SK-N-SH (cell line): ENCODE results near the gene ATG9A. TPM values are rescaled to one million over a fixed set of nuclear protein-coding genes. Genes with fewer than 3 reads are reported as not detected.

ENCODE experiments used
- CTCF ChIA-PET: fragments of 300-600, 350-600 bp; formaldehyde crosslinking; extraction: SDS; loops from one replicate; lab custom pipeline; 2021; lab: Yijun Ruan, JAX
- POLR2A ChIA-PET: fragments of 350-600 bp; sonication (Branson Sonifier 250); formaldehyde crosslinking; extraction: SDS; loops from one replicate; lab custom pipeline; 2020; ENCODE audit warnings: antibody characterized with exemption, inconsistent platforms; lab: Yijun Ruan, JAX
- DNase-seq: peaks from one replicate; pipeline ENCODE4 v3.0.0; 2012
- H2AFZ ChIP-seq: fragments of 200-600 bp; sonication (generic); 2 replicates; pipeline ENCODE4 v1.8.1; 2016; ENCODE audit warnings: antibody characterized with exemption, mild to moderate bottlenecking, low read depth
- H3F3A ChIP-seq: fragments of 200-600 bp; sonication (generic); replicated peaks from 2 replicates; pipeline ENCODE3; 2016; ENCODE audit warnings: antibody characterized with exemption, mild to moderate bottlenecking; ENCODE audit not compliant: insufficient read depth
- H3K27ac ChIP-seq, 2 experiments: fragments of 200-500 bp in 1 of 2; fragments of 200-600 bp in 1 of 2; sonication (Bioruptor generic) in 1 of 2; sonication (generic), shearing (Covaris generic) in 1 of 2; 2 replicates each; pipeline versions ENCODE4 v1.5.1 to v1.6.1; 2014 to 2016; ENCODE audit warnings: low read depth in 2 of 2, inconsistent platforms in 1 of 2, low read length in 1 of 2, mild to moderate bottlenecking in 1 of 2, mixed read lengths in 1 of 2
- H3K27me3 ChIP-seq: fragments of 200-600 bp; sonication (generic), shearing (Covaris generic); 2 replicates; pipeline ENCODE4 v1.6.1; 2016; ENCODE audit warnings: mixed run types; ENCODE audit not compliant: insufficient read depth
- H3K36me3 ChIP-seq, 2 experiments: fragments of 200-500 bp in 1 of 2; fragments of 200-600 bp in 1 of 2; sonication (Bioruptor generic) in 1 of 2; sonication (generic) in 1 of 2; replicated peaks in 1 of 2; 2 replicates each; pipeline versions ENCODE3 to v1.5.1; 2014 to 2016; ENCODE audit warnings: low read length in 1 of 2, mild to moderate bottlenecking in 1 of 2; ENCODE audit not compliant: insufficient read depth in 2 of 2, control insufficient read depth in 1 of 2
- H3K4me1 ChIP-seq, 2 experiments: fragments of 200-500 bp in 1 of 2; fragments of 200-600 bp in 1 of 2; sonication (Bioruptor generic) in 1 of 2; sonication (generic), shearing (Covaris generic) in 1 of 2; 2 replicates each; pipeline versions ENCODE4 v1.5.1 to v1.6.1; 2014 to 2016; ENCODE audit warnings: low read depth in 1 of 2, low read length in 1 of 2, mixed run types in 1 of 2; ENCODE audit not compliant: insufficient read depth in 2 of 2, control insufficient read depth in 1 of 2
- H3K4me2 ChIP-seq: fragments of 200-600 bp; sonication (generic), shearing (Covaris generic); 2 replicates; pipeline ENCODE4 v1.6.1; 2017; ENCODE audit warnings: mixed run types
- H3K4me3 ChIP-seq, 2 experiments: fragments of 200-500 bp in 1 of 2; fragments of 200-600 bp in 1 of 2; sonication (Bioruptor generic) in 1 of 2; sonication (generic), shearing (Covaris generic) in 1 of 2; 2 replicates each; pipeline versions ENCODE4 v1.5.1 to v1.8.1; 2014 to 2016; ENCODE audit warnings: low read depth in 2 of 2, inconsistent platforms in 1 of 2, low read length in 1 of 2, mild to moderate bottlenecking in 1 of 2, mixed read lengths in 1 of 2, moderate library complexity in 1 of 2
- H3K79me2 ChIP-seq: fragments of 200-600 bp; sonication (generic); 2 replicates; pipeline ENCODE4 v1.8.1; 2017; ENCODE audit warnings: mild to moderate bottlenecking; ENCODE audit not compliant: insufficient read depth
- H3K9ac ChIP-seq: fragments of 200-600 bp; sonication (generic); 2 replicates; pipeline ENCODE4 v1.6.1; 2017; ENCODE audit warnings: mixed run types
- H3K9me2 ChIP-seq: fragments of 200-600 bp; sonication (generic); 2 replicates; pipeline ENCODE4 v1.6.1; 2017; ENCODE audit warnings: mixed run types
- H3K9me3 ChIP-seq: fragments of 200-600 bp; sonication (generic); 2 replicates; pipeline ENCODE4 v1.6.1; 2017; ENCODE audit warnings: mixed run types, mild to moderate bottlenecking, moderate library complexity
- H4K20me1 ChIP-seq: fragments of 200-600 bp; sonication (generic); 2 replicates; pipeline ENCODE4 v1.6.1; 2017; ENCODE audit warnings: mild to moderate bottlenecking, mixed run types; ENCODE audit not compliant: insufficient read depth
- CHD2 ChIP-seq: fragments of 150-350 bp; IDR thresholded peaks from 2 replicates; pipeline ENCODE4 v1.6.1; 2018; ENCODE audit warnings: low read length; ENCODE audit not compliant: partially characterized antibody
- ELF1 ChIP-seq: IDR thresholded peaks from 2 replicates; pipeline ENCODE4 v1.4.0; 2012
- GABPA ChIP-seq: IDR thresholded peaks from 2 replicates; pipeline ENCODE4 v1.4.0; 2012; ENCODE audit warnings: low read depth, mild to moderate bottlenecking
- IRF3 ChIP-seq: fragments of 150-350 bp; IDR thresholded peaks from 2 replicates; pipeline ENCODE4 v1.6.1; 2016; ENCODE audit warnings: mild to moderate bottlenecking, low read depth, low read length
- JUND ChIP-seq: IDR thresholded peaks from 2 replicates; pipeline ENCODE4 v1.4.0; 2012
- MEF2A ChIP-seq: IDR thresholded peaks from 2 replicates; pipeline ENCODE4 v1.4.0; 2012; ENCODE audit warnings: low read depth, borderline replicate concordance
- NRF1 ChIP-seq: IDR thresholded peaks from 2 replicates; pipeline ENCODE4 v1.6.1; 2012; ENCODE audit warnings: low read depth, mild to moderate bottlenecking, low read length
- POLR2AphosphoS5 ChIP-seq: IDR thresholded peaks from 2 replicates; pipeline ENCODE4 v1.6.1; 2012; ENCODE audit warnings: low read depth, low read length
- REST ChIP-seq: IDR thresholded peaks from 2 replicates; pipeline ENCODE4 v1.6.1; 2012; ENCODE audit warnings: mild to moderate bottlenecking, low read depth, low read length, moderate library complexity
- RFX5 ChIP-seq: IDR thresholded peaks from 2 replicates; pipeline ENCODE4 v1.6.1; 2012; ENCODE audit warnings: mild to moderate bottlenecking, improper control_type of control experiment, low read length
- SIN3A ChIP-seq: IDR thresholded peaks from 2 replicates; pipeline ENCODE4 v1.6.1; 2012; ENCODE audit warnings: low read depth, mild to moderate bottlenecking, low read length, moderate library complexity, borderline replicate concordance
- TAF1 ChIP-seq: IDR thresholded peaks from 2 replicates; pipeline ENCODE4 v1.6.1; 2012; ENCODE audit warnings: low read depth, mild to moderate bottlenecking, low read length, moderate library complexity, borderline replicate concordance
- TEAD4 ChIP-seq: IDR thresholded peaks from 2 replicates; pipeline ENCODE4 v1.4.0; 2012; ENCODE audit warnings: mild to moderate bottlenecking, borderline replicate concordance; ENCODE audit not compliant: insufficient read depth
- USF1 ChIP-seq: IDR thresholded peaks from 2 replicates; pipeline ENCODE4 v1.4.0; 2012; ENCODE audit warnings: low read depth, borderline replicate concordance
- ZBTB33 ChIP-seq: IDR thresholded peaks from 2 replicates; pipeline ENCODE4 v1.4.0; 2012; ENCODE audit warnings: low read depth, borderline replicate concordance
- WGBS: methylation state at CpG from one replicate; pipeline ENCODE4 v1.1.6; 2017; ENCODE audit warnings: low lambda C conversion rate; 5-methylcytosine and 5-hydroxymethylcytosine counted together
- polyA plus RNA-seq, 3 experiments: library from polyadenylated mRNA; depleted of rRNA; stranded (reverse); fragments of >200 nt; gene quantifications; 2 replicates each; pipeline ENCODE4 v1.2.3, GENCODE V29; 2012

Gene ATG9A
- polyA plus RNA-seq, 1 of the 3 experiments (the other 2 are of a cell fraction), result 29.6 TPM

- no peak for DNase-seq
- CTCF ChIA-PET, result interaction anchor here (1.0 to 3.4 kb wide), 5 partner anchors 13 to 85 kb away, joined by 3 to 22 read pairs (median 5); partner anchors contain the start of gene NHEJ1
- Histone ChIP-seq H3K9ac (no peak overlapping the region), H3K27ac (no peak overlapping the region), H3K9me2 (no peaks in the 10 kb centered on the region), H3F3A (peaks cover 19% of the 10 kb centered on the region), H3K36me3 (peaks cover 13 to 52% of the 10 kb centered on the region in 2 experiments), H3K4me2 (no peak overlapping the region), H3K4me1 (peaks cover under 1 to 23% of the 10 kb centered on the region in 2 experiments; a peak in 3 of 4 replicates), H2AFZ (no peak overlapping the region), H3K9me3 (no peaks in the 10 kb centered on the region), H4K20me1 (no peaks in the 10 kb centered on the region), H3K4me3 (no peak overlapping the region), H3K79me2 (no peaks in the 10 kb centered on the region), H3K27me3 (no peaks in the 10 kb centered on the region)
- POLR2A ChIA-PET, result no interaction called here
- TF ChIP-seq ELF1, result no peak
- no peak for TF ChIP-seq IRF3
- TF ChIP-seq RFX5, result no peak
- TF ChIP-seq JUND, result no peak
- no peak for TF ChIP-seq REST
- WGBS, result 97% methylated on average over 15 of the region's 15 CpGs
Observed at GRCh38 chr2:219214141-219214540, 15.3 kb downstream of the ATG9A start.

- H3K4me3 ChIP-seq, result no peak overlapping the region
- no peaks in the 10 kb centered on the region for H3K9me2 ChIP-seq
- no peak overlapping the region for H3K9ac ChIP-seq
- 97% methylated on average over 10 of the region's 10 CpGs for WGBS
- DNase-seq, result no peak
- H3K36me3 ChIP-seq, result peaks cover 18 to 58% of the 10 kb centered on the region in 2 experiments
- POLR2A ChIA-PET, result interaction anchor here (0.8 kb wide), 1 partner anchor 13 kb away, joined by 3 read pairs; no protein-coding TSS in a partner anchor
- peaks cover 0 to 19% of the 10 kb centered on the region in 2 experiments; a peak in 1 of 4 replicates for H3K4me1 ChIP-seq
- H3K27me3 ChIP-seq, result no peaks in the 10 kb centered on the region
- H4K20me1 ChIP-seq, result no peaks in the 10 kb centered on the region
- no peaks in the 10 kb centered on the region for H3K9me3 ChIP-seq
- H3F3A ChIP-seq, result peaks cover 15% of the 10 kb centered on the region
- TF ChIP-seq TAF1, result no peak
- TF ChIP-seq SIN3A, result no peak
- TF ChIP-seq GABPA, result no peak
- TF ChIP-seq USF1, result no peak
- no peak for TF ChIP-seq TEAD4
- no peak for TF ChIP-seq IRF3
- no peak for TF ChIP-seq POLR2AphosphoS5
- TF ChIP-seq MEF2A, result no peak
- no peak for TF ChIP-seq ZBTB33
- no peak for TF ChIP-seq CHD2
- TF ChIP-seq NRF1, result no peak
- TF ChIP-seq JUND, result no peak
- no peak overlapping the region for H3K27ac ChIP-seq
- H3K79me2 ChIP-seq, result no peaks in the 10 kb centered on the region
- CTCF ChIA-PET, result interaction anchor here (1.5 to 3.4 kb wide), 4 partner anchors 13 to 81 kb away, joined by 3 to 22 read pairs (median 10); partner anchors contain the start of gene NHEJ1
- no peak overlapping the region for H3K4me2 ChIP-seq
- no peak overlapping the region for H2AFZ ChIP-seq
Observed at GRCh38 chr2:219213486-219214071, 15.9 kb downstream of the ATG9A start.
